Activated naive CD4-positive, alpha-beta T cell treated with anti-CD3 and anti-CD28 coated beads, Interleukin-2, amount 50 U/mL, for 24 hours (primary cell): ENCODE data around the gene ADGRD1.

Experiments
- H3K27ac Mint-ChIP-seq: one replicate; pipeline ENCODE4 v1.8.0; 2021; ENCODE audit warnings: mild to moderate bottlenecking, mixed read lengths
- H3K27me3 Mint-ChIP-seq: one replicate; pipeline ENCODE4 v1.8.0; 2021; ENCODE audit warnings: mixed read lengths
- H3K36me3 Mint-ChIP-seq: one replicate; pipeline ENCODE4 v1.8.0; 2021; ENCODE audit warnings: mixed read lengths
- H3K4me1 Mint-ChIP-seq: one replicate; pipeline ENCODE4 v1.8.0; 2021; ENCODE audit warnings: mixed read lengths
- H3K4me3 Mint-ChIP-seq: one replicate; pipeline ENCODE4 v1.8.0; 2021; ENCODE audit warnings: mild to moderate bottlenecking, mixed read lengths
- H3K9me3 Mint-ChIP-seq: one replicate; pipeline ENCODE4 v1.8.0; 2021; ENCODE audit warnings: mixed read lengths

ADGRD1 gene

GRCh38 chr12:131101703-131102492 is 148.2 kb downstream of the ADGRD1 start:
- Mint-ChIP-seq H3K4me3 (no peak overlapping the region), H3K27ac (no peak overlapping the region), H3K4me1 (peaks cover 17% of the 10 kb centered on the region), H3K36me3 (no peaks in the 10 kb centered on the region), H3K27me3 (no peaks in the 10 kb centered on the region), H3K9me3 (no peaks in the 10 kb centered on the region)

- no peaks in the 10 kb centered on the region for H3K36me3 Mint-ChIP-seq
- H3K4me1 Mint-ChIP-seq: peaks cover 17% of the 10 kb centered on the region
- no peak overlapping the region for H3K4me3 Mint-ChIP-seq
- H3K27ac Mint-ChIP-seq: no peak overlapping the region
- no peaks in the 10 kb centered on the region for H3K27me3 Mint-ChIP-seq
- no peaks in the 10 kb centered on the region for H3K9me3 Mint-ChIP-seq
Measured at GRCh38 chr12:131102493-131102931, 148.8 kb downstream of the ADGRD1 start.

- Mint-ChIP-seq H3K4me3 (no peak overlapping the region), H3K9me3 (no peaks in the 10 kb centered on the region), H3K36me3 (no peaks in the 10 kb centered on the region), H3K4me1 (peaks cover 17% of the 10 kb centered on the region), H3K27me3 (no peaks in the 10 kb centered on the region), H3K27ac (no peak overlapping the region)
Measured at GRCh38 chr12:131102991-131103668, 149.4 kb downstream of the ADGRD1 start.

DNA sequence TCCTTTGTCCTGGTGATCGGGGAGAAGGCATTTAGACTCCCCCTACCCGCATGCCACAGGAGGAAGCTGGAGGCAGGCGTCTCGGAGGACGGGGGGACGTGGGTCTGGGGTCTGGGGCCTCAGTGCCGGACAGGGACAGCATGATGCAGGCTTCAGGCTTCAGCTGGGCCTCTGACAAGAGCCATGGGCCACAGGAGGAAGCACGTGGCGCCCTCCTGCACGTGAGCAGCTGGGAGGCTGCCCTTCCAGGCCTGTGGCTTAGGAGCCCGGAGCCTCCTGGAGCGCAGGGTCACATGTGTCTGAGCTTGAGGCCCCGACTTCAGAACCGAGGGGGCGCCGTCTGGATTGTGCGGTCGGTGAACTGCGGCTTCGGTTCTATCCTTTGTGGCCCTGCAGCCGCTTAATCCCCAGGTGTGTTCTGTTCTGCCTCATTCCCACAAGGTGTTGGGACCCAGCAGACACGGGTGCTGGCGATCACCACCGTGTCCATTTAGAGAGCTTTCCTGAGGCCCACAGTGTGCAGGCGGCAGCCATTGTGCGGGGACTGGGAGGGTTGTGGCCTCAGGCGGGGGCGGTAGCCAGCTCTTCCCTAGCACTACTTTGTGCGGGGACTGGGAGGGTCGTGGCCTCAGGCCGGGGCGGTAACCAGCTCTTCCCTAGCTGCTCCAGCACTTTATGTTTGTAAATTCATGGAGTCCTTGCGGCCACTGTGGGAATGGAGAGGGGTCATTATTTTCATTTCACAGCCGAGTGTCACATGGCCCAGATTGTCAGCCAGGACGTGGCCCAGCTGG is 150.2 kb downstream of the ADGRD1 start:
- Mint-ChIP-seq H3K27me3 (no peaks in the 10 kb centered on the region), H3K36me3 (no peaks in the 10 kb centered on the region), H3K9me3 (no peaks in the 10 kb centered on the region), H3K4me3 (no peak overlapping the region), H3K27ac (no peak overlapping the region), H3K4me1 (peaks cover 17% of the 10 kb centered on the region)

GRCh38 chr12:131104463-131105350 is 151.0 kb downstream of the ADGRD1 start:
- peaks cover 17% of the 10 kb centered on the region for H3K4me1 Mint-ChIP-seq
- no peak overlapping the region for H3K27ac Mint-ChIP-seq
- no peaks in the 10 kb centered on the region for H3K27me3 Mint-ChIP-seq
- H3K9me3 Mint-ChIP-seq: no peaks in the 10 kb centered on the region
- H3K4me3 Mint-ChIP-seq: peak overlapping the region; percentile 49
- H3K36me3 Mint-ChIP-seq: peaks cover 1% of the 10 kb centered on the region

- H3K4me3 Mint-ChIP-seq: no peak overlapping the region
- H3K4me1 Mint-ChIP-seq: peaks cover 17% of the 10 kb centered on the region
- H3K27me3 Mint-ChIP-seq: no peaks in the 10 kb centered on the region
- no peaks in the 10 kb centered on the region for H3K9me3 Mint-ChIP-seq
- H3K36me3 Mint-ChIP-seq: peaks cover 1% of the 10 kb centered on the region
- no peak overlapping the region for H3K27ac Mint-ChIP-seq
Measured at GRCh38 chr12:131105351-131105735, 151.6 kb downstream of the ADGRD1 start.

DNA sequence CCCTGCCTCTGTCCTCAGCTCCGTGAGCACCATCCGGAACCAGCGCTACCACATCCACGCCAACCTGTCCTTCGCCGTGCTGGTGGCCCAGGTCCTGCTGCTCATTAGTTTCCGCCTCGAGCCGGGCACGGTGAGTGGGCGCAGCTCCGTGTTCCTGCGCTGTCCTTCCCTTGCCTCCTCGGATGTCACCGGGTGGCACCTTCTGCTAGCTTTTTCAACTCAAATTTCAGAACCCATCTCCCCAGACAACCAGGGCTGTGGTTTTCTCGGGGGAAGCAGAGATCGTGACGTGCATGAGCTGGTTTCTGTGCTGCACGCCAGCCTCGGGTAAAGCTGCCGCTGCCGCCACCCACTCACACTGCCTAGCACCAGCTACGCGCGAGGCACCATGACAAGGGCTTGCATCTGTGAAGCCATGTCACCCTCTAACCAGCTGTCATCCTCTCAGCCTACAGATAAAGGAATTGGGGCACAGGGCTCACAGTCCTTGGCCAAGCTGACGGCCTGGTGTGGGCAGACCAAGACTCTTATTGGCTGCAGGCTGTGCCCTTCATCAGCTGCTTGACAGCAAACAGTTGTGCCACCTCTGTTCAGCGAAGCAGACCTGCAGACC is 152.1 kb downstream of the ADGRD1 start:
- Mint-ChIP-seq H3K27ac (no peak overlapping the region), H3K36me3 (peaks cover 1% of the 10 kb centered on the region), H3K9me3 (no peaks in the 10 kb centered on the region), H3K4me1 (peaks cover 17% of the 10 kb centered on the region), H3K27me3 (no peaks in the 10 kb centered on the region), H3K4me3 (peak overlapping the region; percentile 69)

DNA sequence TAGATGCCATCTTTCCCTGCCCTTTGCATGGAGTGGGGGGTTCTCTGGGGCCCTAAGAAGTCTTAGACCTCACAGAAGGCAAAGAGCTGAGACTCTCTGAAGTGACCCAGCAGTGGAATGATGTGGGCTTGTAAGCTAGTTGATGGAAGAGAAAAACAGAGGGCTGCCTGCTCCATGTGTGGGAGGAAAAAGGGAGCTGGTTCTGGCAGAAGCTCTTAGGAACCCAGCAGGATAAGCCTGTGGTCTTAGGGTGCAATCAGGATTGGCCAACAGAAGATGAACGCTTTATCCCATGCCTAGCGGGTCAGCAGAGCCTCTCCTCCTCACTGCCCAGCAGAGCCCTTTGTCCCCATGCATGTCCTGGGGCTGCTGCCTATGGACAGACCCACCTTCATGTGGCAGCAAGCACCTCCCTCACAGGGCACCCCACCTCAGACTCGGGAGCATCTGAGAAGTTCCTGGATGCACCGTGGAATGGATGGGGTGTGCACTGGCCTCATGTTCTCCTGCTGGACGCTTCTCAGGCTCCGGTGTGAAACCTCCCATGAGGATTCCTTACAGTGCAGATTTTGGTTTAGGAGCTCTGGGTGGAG is 152.7 kb downstream of the ADGRD1 start:
- Mint-ChIP-seq H3K4me1 (peaks cover 17% of the 10 kb centered on the region), H3K27me3 (no peaks in the 10 kb centered on the region), H3K36me3 (peaks cover 1% of the 10 kb centered on the region), H3K27ac (no peak overlapping the region), H3K9me3 (no peaks in the 10 kb centered on the region), H3K4me3 (no peak overlapping the region)

DNA sequence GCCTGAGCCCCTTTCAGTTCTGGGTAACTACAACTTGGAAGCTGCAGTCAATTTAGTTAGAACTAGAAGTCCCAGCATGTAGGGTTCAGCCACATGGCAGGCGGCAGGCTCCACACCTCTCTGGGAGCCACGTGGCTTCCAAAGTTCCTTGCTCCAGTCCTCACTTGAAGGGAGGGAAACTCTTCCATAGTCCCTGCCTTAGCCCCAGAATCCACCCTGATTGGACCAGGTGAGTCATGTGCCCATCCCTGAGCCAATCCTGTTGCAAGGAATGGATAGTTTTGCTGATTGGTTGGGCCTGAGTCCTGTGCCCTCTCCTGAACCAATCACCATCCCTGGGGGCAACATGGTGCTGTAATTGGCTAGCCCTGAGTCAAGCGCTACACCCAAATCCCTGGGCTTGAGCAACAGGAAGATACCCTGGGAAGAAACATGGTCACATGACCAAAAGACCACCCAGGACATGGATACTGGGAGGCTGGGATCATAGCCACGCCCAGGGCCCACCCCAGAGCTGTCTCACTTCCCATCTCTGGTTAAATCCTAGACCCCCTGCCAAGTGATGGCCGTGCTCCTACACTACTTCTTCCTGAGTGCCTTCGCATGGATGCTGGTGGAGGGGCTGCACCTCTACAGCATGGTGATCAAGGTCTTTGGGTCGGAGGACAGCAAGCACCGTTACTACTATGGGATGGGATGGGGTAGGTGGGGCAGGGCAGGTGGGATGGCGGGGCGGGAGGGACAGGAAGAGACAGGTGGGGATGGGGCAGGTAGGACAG is 154.7 kb downstream of the ADGRD1 start:
- Mint-ChIP-seq H3K9me3 (no peaks in the 10 kb centered on the region), H3K36me3 (peaks cover 1% of the 10 kb centered on the region), H3K27me3 (no peaks in the 10 kb centered on the region), H3K27ac (no peak overlapping the region), H3K4me1 (peaks cover 17% of the 10 kb centered on the region), H3K4me3 (no peak overlapping the region)

GRCh38 chr12:131111446-131111845 is 157.7 kb downstream of the ADGRD1 start:
- no peaks in the 10 kb centered on the region for H3K4me1 Mint-ChIP-seq
- no peak overlapping the region for H3K4me3 Mint-ChIP-seq
- H3K36me3 Mint-ChIP-seq: peaks cover 1% of the 10 kb centered on the region
- H3K27me3 Mint-ChIP-seq: no peaks in the 10 kb centered on the region
- no peak overlapping the region for H3K27ac Mint-ChIP-seq
- no peaks in the 10 kb centered on the region for H3K9me3 Mint-ChIP-seq

- H3K27ac Mint-ChIP-seq: no peak overlapping the region
Measured at GRCh38 chr12:131112021-131112420, 158.3 kb downstream of the ADGRD1 start.

DNA sequence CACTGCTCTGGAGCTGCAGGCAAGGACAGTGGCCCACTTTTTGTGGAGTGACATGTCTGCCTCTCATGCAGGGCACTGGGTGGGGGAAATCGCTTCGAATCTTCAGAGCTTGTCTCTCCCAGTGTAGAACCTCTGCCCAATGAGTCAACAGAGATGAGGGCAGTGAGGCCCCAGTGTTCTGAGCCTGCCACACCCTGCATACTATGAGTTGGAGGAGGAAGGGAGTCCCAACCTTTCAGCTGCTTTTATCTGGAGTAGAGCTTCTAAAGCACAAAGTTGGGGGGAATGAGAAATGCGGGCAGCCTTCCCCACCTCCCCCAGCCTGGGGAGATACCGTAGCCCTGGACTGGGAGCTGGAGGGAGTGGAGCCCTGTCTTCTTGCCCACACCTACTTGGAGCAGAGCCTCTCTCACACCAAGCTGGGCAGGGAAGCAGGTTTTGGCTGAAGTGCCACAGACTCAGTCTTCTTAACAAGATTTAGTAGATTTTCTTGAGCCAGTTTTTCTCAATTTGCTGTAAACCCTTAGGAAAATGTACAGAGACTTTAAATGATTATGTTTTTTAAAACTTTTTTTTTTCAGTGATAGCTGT is 159.1 kb downstream of the ADGRD1 start:
- no peaks in the 10 kb centered on the region for H3K27me3 Mint-ChIP-seq
- H3K4me1 Mint-ChIP-seq: no peaks in the 10 kb centered on the region
- H3K36me3 Mint-ChIP-seq: peaks cover 1% of the 10 kb centered on the region
- H3K9me3 Mint-ChIP-seq: no peaks in the 10 kb centered on the region
- no peak overlapping the region for H3K27ac Mint-ChIP-seq
- H3K4me3 Mint-ChIP-seq: no peak overlapping the region

More at GRCh38 chr12:131112021-131112420, 158.3 kb downstream of the ADGRD1 start:
- Mint-ChIP-seq H3K27me3 (no peaks in the 10 kb centered on the region), H3K9me3 (no peaks in the 10 kb centered on the region), H3K36me3 (peaks cover 1% of the 10 kb centered on the region), H3K4me1 (no peaks in the 10 kb centered on the region), H3K4me3 (no peak overlapping the region)

- H3K4me3 Mint-ChIP-seq: no peak overlapping the region
- no peaks in the 10 kb centered on the region for H3K4me1 Mint-ChIP-seq
- no peaks in the 10 kb centered on the region for H3K9me3 Mint-ChIP-seq
- H3K27me3 Mint-ChIP-seq: no peaks in the 10 kb centered on the region
- H3K36me3 Mint-ChIP-seq: peaks cover 1% of the 10 kb centered on the region
- no peak overlapping the region for H3K27ac Mint-ChIP-seq
Measured at GRCh38 chr12:131113568-131114270, 160.0 kb downstream of the ADGRD1 start.
